ENCODE data around the gene RABL3. TPM values are rescaled to one million over a fixed set of nuclear protein-coding genes. Genes with fewer than 3 reads are reported as not detected.

Gene RABL3
- total RNA-seq, 4 donors from 2014 or later, result 8.2 to 23.7 (median 19.9) TPM

DNA sequence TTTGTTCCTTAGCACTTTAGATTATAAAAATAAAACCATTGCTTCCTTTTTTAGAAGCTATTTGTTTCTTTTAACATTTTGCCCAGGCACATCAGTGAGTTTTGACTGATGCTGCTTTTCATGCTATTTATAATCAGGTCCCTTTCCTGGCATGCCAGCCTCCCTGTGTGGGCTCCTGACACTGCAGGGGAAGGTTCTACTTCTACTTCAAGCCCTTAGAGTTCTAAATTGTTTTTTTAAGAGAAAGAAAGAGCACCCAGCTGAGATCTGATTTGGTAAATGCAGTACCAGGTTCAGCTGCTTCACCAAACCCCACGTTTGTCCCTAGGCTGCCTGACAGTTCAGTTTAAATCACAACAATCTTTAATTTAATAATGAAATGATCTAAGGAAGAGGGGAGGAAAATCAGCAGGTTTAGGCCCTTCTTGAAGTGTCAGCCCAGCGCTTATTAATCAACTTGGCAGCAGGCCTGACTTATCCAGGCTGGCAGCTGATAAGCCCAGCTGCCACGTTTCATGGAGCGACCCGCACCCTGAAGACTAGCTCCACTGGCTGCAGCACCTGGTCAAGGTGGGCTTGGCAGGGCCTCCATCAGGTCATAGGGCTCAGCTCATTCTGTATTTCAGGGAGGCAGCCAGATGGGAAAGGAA lies 89.3 kb downstream of the RABL3 start:
- in situ Hi-C loops (cut with MboI; ENCODE audit: low pct_ligation_motif_present in 1 of 4, low pct_unique_long_range_greater_than_20kb in 1 of 4, low sequenced_read_pairs in 3 of 4), result no loop called here
- TF ChIP-seq POLR2AphosphoS5 (IDR thresholded peaks at IDR 0.05) (no peak), POLR2A (IDR thresholded peaks at IDR 0.05) (no peak), EP300 (IDR thresholded peaks at IDR 0.05; ENCODE audit: low read depth) (no peak)
- TF ChIP-seq, protein P1, sequence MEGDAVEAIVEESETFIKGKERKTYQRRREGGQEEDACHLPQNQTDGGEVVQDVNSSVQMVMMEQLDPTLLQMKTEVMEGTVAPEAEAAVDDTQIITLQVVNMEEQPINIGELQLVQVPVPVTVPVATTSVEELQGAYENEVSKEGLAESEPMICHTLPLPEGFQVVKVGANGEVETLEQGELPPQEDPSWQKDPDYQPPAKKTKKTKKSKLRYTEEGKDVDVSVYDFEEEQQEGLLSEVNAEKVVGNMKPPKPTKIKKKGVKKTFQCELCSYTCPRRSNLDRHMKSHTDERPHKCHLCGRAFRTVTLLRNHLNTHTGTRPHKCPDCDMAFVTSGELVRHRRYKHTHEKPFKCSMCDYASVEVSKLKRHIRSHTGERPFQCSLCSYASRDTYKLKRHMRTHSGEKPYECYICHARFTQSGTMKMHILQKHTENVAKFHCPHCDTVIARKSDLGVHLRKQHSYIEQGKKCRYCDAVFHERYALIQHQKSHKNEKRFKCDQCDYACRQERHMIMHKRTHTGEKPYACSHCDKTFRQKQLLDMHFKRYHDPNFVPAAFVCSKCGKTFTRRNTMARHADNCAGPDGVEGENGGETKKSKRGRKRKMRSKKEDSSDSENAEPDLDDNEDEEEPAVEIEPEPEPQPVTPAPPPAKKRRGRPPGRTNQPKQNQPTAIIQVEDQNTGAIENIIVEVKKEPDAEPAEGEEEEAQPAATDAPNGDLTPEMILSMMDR (IDR thresholded peaks at IDR 0.05), result no peak
- H3K27me3 ChIP-seq, result no peaks in the 10 kb centered on the region
- DNase-seq, result no peak
- H3K27ac ChIP-seq, result no peak overlapping the region
- H3K9me3 ChIP-seq, result no peaks in the 10 kb centered on the region
- no peak overlapping the region for H3K4me3 ChIP-seq
- 71 to 80% methylated on average over 1 to 5 of the region's 5 CpGs for WGBS, 2 donors (ENCODE audit: low coverage in 1 of 2)
- no peaks in the 10 kb centered on the region for H3K36me3 ChIP-seq
- no peaks in the 10 kb centered on the region for H3K4me1 ChIP-seq
- intact Hi-C loops (cut with DNase I; ENCODE audit: low total_unique reads), result no loop called here

DNA sequence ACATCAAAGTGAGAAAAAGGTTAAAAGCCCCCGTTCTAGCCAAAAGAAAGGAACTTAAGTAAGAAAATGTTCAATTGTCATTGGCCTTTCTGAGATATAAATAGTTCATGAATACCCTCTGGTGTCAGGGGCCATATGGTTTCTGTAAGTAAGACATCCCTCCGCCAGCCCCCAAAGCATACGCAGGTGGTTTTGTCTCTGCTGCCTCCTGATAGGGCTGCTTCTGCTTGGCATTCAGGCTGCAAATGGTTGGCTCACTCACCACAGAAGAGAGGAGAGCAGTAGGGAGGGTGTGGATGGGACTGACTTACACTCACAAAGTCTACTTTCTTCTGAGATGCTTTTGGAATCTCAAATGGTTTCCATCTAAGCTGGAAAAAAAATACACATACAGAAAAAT lies 90.0 kb downstream of the RABL3 start:
- no peaks in the 10 kb centered on the region for H3K27me3 ChIP-seq
- intact Hi-C loops (cut with DNase I; ENCODE audit: low total_unique reads) (no loop called here), in situ Hi-C loops (cut with MboI; ENCODE audit: low pct_ligation_motif_present in 1 of 4, low pct_unique_long_range_greater_than_20kb in 1 of 4, low sequenced_read_pairs in 3 of 4) (no loop called here)
- no peak overlapping the region for H3K27ac ChIP-seq
- H3K4me3 ChIP-seq, result no peak overlapping the region
- no peaks in the 10 kb centered on the region for H3K9me3 ChIP-seq
- H3K4me1 ChIP-seq, result no peaks in the 10 kb centered on the region
- DNase-seq, result no peak
- H3K36me3 ChIP-seq, result no peaks in the 10 kb centered on the region
- 68 to 84% methylated on average over 3 of the region's 3 CpGs for WGBS, 2 donors (ENCODE audit: low coverage in 1 of 2)
- no peak for TF ChIP-seq EP300 (IDR thresholded peaks at IDR 0.05; ENCODE audit: low read depth)
- TF ChIP-seq, protein P1 (IDR thresholded peaks at IDR 0.05), result no peak
- TF ChIP-seq POLR2AphosphoS5 (IDR thresholded peaks at IDR 0.05), result no peak
- no peak for TF ChIP-seq POLR2A (IDR thresholded peaks at IDR 0.05)

DNA sequence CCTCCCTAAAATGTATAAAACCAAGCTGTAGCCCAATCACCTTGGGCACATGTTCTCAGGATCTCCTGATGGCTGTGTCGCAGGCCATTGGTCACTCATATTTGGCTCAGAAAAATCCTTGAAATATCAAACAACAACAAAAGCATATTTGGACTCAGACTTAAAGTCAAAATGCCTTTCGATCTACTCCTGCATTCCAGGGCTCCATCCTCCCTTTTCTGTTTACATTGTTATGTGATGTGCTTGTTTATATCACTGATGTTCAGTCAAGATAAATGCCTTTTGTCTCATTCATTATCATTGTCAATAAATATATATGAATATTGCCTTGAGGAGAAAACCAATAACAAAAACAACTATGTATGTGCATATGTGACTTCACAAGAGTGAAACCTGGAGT lies 92.0 kb downstream of the RABL3 start:
- Histone ChIP-seq H3K27me3 (no peaks in the 10 kb centered on the region), H3K36me3 (no peaks in the 10 kb centered on the region), H3K9me3 (no peaks in the 10 kb centered on the region), H3K27ac (no peak overlapping the region), H3K4me3 (no peak overlapping the region), H3K4me1 (no peaks in the 10 kb centered on the region)
- 76 to 94% methylated on average over 2 of the region's 2 CpGs for WGBS, 2 donors (ENCODE audit: low coverage in 1 of 2)
- TF ChIP-seq EP300 (IDR thresholded peaks at IDR 0.05; ENCODE audit: low read depth), result no peak
- TF ChIP-seq, protein P1 (IDR thresholded peaks at IDR 0.05), result no peak
- TF ChIP-seq POLR2A (IDR thresholded peaks at IDR 0.05), result no peak
- TF ChIP-seq POLR2AphosphoS5 (IDR thresholded peaks at IDR 0.05), result no peak
- intact Hi-C loops (cut with DNase I; ENCODE audit: low total_unique reads), result no loop called here
- in situ Hi-C loops (cut with MboI; ENCODE audit: low pct_ligation_motif_present in 1 of 4, low pct_unique_long_range_greater_than_20kb in 1 of 4, low sequenced_read_pairs in 3 of 4), result no loop called here
- DNase-seq, result no peak

DNA sequence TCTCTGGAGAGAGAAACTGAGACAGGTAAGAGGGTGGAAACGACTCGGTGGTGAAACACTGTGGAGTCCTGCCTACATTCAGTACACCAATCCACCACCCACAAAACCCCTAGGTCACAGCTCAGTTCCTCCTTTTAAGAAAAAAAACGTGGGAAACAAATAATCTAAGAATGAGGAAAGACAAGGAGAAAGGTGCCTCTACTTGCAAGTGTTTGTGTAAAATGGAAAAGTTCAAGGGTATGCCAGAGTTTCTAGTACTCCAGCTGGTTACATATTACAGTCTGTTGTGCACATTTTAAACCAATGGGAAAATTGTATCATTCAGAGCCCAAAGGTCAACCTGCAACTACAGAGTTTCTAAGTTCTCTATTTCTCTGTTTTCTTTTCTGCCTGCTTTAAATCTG lies 92.5 kb downstream of the RABL3 start:
- Histone ChIP-seq H3K27me3 (no peaks in the 10 kb centered on the region), H3K9me3 (no peaks in the 10 kb centered on the region), H3K36me3 (no peaks in the 10 kb centered on the region), H3K4me1 (no peaks in the 10 kb centered on the region), H3K27ac (no peak overlapping the region), H3K4me3 (no peak overlapping the region)
- intact Hi-C loops (cut with DNase I; ENCODE audit: low total_unique reads) (no loop called here), in situ Hi-C loops (cut with MboI; ENCODE audit: low pct_ligation_motif_present in 1 of 4, low pct_unique_long_range_greater_than_20kb in 1 of 4, low sequenced_read_pairs in 3 of 4) (no loop called here)
- 58 to 70% methylated on average over 3 of the region's 3 CpGs for WGBS, 2 donors (ENCODE audit: low coverage in 1 of 2)
- DNase-seq, result no peak
- TF ChIP-seq, protein P1 (IDR thresholded peaks at IDR 0.05), result no peak
- TF ChIP-seq POLR2AphosphoS5 (IDR thresholded peaks at IDR 0.05) (no peak), POLR2A (IDR thresholded peaks at IDR 0.05) (no peak), EP300 (IDR thresholded peaks at IDR 0.05; ENCODE audit: low read depth) (no peak)
